Left kidney (tissue), 2 donors: Measurements from ENCODE around the gene MEF2A. TPM values are rescaled to one million over a fixed set of nuclear protein-coding genes. Genes with fewer than 3 reads are reported as not detected.

Source experiments
- DNase-seq: peaks from one replicate; pipeline ENCODE4 v3.0.0-alpha.2; 2013
- polyA plus RNA-seq: library from polyadenylated mRNA; unstranded; fragments of 120-200 nt; gene quantifications from one replicate; pipeline ENCODE4 v1.2.1, GENCODE V29; 2013; ENCODE audit not compliant: insufficient read length

MEF2A gene
- polyA plus RNA-seq, 1 donor: 59.3 TPM

DNA sequence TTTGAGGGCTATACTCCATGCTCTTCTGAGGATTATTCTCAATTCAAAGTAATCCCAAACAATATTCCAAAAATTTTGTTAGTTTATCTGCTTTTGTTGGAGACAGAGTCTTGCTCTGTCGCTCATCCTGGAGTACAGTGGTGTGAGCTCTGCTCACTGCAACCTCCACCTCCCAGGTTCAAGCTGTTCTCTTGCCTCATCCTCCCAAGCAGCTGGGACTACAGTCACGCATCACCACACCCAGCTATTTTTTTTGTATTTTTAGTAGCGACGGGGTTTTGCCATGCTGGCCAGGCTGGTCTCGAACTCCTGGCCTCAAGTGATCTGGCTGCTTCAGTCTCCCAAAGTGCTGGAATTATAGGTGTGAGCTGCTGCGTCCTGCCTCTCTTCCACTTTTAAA lies 39.1 kb downstream of the MEF2A start:
- DNase-seq: no peak

DNA sequence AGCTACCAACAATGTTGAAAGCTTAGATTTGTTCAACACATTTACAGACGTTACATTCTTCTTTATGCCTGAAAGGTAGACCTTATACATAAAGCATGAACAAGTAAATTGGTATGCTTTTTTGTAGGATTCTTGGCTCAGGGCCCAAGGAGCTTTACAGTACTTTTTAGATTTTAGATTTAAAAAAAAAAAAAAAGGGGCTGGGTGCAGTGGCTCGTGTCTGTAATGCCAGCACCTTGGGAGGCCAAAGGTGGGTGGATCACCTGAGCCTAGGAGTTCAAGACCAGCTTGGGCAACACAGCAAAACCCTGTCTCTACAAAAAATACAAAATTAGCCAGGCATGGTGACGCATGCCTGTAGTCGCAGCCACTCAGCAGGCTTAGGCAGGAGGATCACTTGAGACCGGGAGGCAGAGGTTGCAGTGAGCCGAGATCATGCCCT lies 39.7 kb downstream of the MEF2A start:
- DNase-seq: no peak

DNA sequence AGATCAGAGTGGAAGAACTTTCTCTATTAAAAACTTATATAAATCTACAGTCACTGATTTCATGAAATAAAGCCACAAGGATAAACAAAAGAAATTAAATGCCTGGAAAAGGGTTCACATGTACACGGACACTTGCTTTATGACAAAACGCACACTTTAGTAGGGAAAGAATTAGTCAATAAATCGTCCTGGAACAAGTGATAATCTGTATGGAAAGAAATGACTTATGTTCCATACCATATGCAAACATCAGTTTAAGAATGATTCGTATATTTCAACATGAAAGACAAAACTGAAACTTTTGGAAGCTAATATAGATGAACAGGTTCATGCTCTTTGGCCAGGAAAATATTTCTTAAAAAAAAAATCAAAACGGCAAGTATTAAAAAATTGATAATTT lies 40.2 kb downstream of the MEF2A start:
- no peak for DNase-seq

DNA sequence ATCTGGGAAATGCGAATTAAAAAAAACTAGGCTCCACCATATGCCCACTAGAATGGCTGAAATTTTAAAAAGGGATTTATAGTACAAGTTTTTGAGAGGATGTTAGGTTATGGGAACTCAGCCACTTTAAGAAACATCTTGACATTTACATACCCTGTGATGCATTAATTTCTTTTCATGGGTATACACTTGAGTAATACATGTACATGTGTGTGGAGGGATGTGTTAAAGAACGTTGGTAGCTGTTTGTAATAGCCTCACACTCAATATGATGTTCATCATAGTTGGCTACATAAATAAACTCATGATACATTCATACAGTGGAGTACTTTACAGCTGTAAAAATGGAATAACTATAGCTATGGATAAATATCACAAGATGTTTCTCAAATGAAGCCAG lies 40.9 kb downstream of the MEF2A start:
- DNase-seq: no peak

DNA sequence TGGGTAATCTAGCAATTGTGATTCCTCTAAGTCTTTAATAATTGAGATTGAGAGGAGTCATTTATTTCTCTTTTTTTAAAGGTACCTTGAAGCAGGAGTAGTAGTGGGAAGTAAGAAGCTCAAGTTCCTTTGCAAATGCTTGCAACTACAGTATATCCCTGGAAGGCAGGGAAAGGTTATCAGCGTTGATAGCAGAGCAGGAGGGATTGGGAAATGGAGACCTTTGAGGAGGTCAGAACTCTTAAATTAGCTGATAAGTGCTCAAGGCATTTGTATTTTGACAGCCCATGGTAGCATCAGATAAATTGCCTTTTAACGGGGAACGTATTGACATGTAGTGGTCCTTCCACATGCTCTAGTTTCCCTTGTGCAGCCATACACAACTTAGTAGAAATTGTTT lies 47.7 kb downstream of the MEF2A start:
- no peak for DNase-seq

DNA sequence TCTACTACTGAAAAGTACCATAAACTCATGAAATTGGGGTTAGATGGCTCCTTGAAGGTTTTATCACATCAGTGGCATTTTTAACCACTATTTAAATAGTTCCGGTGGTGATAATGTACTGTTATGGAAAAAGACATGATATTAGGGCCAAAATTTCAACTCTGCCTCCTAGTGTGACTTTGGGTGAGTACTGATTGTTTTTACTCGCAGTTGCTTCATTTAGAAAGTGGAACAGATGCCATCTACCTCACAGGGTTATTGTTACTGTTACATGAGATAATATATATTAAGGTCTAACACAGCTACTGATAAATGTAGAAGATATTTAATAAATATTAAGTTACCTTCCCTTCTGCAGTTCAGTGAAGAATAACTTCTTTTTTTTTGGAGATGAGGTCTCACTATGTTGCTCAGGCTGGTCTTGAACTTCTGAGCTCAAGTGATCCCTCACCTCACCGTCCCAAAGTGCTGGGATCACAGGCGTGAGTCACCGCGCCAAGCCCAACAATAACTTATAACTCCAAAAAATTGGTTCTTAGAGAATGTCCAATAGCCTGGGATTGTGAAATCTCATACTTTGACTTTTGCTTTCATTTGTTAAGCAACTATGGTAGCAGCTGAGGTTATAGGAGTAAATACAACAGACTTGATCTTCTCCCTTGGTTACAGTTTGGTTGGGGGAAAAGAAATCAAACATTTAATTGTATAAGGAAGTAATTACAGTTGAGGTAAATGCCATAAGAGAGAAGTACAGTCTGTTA lies 48.3 kb downstream of the MEF2A start:
- DNase-seq: no peak

DNA sequence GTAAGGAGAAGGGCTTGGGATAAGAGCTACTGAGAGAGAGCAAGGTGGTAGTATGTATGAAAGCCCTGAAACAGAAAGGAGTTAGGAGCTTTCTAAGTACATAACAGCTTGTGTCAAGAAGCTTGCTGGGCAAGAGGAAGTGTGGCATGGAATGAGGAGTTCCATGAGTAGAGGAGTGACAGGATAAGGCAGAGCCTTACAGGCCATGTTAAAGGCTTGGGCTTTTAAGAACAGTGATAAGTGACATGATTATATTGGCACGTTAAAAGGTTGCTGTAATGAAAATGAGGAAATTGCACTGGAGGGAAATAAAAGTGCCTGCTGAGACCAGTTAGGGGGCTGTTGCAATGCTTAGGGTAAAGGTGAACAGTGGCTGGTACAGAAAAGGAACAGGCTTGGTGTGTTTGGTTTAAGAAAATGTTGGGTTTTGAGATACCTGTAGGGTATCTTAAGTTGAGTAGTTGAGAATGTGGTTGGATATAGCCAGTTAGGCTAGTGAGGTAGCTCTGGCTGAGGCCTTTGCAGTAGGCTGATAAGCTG lies 49.0 kb downstream of the MEF2A start:
- DNase-seq: no peak

DNA sequence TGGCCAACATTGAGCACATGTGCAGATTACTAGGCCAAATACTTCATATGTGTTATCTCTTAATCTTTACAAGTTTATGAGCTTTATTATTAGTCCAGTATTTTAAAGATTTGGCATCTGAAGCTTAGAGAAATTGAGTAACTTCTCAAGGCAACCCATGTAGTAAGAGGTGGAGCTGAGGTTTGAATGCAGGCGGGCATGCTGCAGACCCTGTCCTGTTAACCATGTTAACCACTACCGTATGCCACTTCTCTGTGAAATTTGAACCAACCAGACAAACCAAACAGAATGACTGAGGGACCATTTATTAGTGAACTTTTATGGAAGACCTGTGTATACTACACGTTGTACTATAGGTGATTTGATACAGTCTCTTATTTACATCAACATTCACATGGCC lies 49.7 kb downstream of the MEF2A start:
- no peak for DNase-seq

DNA sequence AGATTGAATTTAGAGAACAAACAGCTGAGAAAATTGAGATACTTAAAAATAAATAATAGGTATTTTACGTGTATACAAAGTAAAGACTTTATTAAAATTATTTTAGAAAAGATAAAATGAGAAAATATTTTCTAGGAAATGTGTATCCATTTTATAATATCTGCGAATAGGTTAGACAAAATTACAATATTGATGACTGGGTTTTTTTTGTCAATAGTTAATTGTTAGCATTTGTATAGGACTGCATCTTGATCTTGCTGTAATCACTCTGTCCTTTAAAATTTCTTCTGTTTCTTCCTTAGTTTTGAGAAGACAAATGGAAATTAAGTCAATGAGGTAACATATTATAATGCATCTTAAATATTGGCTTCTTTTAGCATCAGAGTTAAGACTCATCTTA lies 50.3 kb downstream of the MEF2A start:
- no peak for DNase-seq

DNA sequence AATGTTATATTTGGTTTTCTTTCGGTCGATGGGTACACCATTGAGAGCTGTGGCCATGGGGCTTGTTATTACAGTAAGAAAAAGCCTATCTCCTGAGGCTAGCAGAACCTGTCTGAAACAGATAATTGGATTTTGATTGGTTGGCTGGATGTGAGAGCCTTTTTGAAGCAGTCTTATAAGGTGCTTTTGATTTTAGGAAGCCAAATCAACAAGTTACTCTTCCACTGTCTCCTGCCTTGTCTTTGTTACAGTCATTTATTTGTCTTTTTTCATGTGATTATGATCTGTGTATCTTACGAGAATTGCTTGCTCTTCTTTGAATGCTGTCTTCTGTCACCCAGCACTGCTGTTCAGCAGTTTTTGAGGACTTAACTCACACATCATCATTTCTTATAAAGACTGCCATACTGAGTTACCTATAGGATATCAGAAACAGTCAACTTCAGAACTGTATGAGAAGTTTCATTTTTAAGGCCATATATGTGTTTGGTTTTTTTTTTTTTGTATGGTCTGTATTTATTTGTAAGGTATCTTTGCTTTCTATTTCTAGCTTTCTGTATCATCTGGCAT lies 51.1 kb downstream of the MEF2A start:
- DNase-seq: no peak

DNA sequence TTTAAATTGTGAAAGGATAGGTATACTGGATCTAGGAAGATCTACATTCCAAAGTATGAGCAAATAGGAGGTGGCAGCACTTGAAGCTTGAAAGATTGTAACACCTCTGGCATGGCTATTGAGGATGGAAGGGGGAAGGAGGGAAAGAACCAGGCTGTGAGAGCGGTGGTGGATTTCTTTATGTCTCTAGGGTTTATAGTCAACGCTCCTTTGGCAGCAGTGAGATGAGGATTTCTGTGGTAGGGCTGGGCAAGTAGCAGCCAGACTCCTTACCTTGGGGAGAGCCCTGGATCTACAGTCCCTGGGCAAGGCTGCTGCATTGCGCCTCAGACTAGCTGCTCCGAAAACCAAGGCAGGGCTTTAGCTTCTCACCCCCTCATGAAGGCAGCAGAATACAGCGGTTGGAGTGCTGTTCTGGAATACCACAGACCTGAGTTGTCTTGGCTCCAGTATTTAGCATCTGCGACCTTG lies 53.2 kb downstream of the MEF2A start:
- no peak for DNase-seq

DNA sequence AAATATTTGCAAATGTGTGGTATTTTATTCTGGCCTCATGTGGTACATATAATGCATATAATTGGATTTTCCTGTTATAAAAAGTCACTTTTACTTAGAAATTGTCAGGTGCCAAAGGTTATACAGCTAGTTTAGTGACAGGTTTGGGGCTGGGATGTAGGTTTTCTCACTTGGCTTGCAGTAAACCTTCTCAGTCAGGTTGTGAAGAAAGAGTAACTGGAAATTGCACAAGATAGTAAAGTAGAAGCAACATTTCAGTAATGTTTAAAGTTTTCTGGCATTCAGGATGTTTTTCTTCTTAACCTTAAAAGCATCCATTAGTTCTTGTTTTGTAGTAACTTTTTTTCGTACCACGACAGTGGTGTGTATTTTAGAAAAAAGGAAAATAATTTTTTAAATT lies 53.9 kb downstream of the MEF2A start:
- no peak for DNase-seq

DNA sequence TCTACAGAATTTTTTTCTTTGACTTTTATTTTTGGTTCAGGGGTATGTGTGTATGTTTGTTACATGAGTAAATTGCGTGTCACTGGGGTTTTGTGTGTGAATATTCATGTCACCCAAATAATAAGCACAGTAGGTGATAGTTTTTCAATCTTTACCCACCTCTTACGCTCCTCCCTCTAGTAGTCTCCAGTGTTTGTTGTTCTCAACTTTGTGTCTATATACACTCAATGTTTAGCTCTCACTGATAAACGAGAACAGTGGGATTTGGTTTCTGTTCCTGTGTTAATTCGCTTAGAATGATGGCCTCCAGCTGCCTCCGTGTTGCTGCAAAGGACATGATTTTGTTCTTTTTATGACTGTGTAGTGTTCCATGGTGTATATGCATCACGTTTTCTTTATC lies 54.4 kb downstream of the MEF2A start:
- no peak for DNase-seq

DNA sequence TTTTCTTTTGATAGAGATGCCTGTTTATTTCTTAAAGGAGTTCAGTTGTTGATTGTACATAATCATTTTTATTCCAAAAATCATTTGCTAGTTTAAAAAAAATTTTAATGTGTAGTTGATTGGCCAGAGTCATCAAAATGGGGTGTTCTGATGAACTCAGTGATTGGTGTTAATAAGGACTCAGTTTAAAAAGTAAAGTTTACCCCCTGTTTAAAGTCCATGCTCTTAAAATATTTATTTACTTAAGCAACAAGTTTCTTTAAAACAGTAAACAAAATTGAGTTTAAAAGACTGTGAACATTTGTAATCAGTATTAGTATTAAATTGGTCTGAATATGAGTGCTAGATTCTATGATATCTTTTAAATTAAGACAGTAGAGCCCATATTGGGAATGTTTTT lies 56.0 kb downstream of the MEF2A start:
- DNase-seq: no peak

DNA sequence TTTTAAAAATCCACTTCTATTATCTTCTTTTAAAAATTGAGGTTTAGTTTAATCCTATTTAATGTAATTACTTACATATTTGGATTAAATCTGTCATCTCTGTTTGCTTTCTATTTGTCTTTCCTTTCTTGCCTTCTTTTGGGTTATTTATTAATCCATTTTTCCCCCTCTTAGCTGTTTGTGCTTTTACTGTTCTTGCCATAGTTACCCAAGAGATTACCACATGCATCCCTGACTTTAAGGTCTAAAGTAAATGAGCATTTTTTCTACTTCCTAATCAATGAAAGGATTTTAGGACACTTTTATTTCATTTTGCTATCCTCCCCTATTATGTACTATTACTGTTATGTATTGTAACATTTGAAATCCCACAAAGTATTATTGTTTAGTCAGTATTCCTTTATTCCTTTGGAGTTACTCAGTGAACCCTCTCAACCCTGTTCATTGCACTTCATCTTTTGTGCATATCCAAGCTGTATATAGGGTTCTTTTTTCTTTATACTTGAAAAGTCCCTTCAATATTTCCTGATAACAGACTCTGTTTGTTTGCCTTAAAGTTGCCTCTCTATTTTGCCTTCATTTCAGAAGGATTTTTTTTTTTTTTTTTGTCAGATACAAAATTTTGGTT lies 62.7 kb downstream of the MEF2A start:
- DNase-seq: no peak

DNA sequence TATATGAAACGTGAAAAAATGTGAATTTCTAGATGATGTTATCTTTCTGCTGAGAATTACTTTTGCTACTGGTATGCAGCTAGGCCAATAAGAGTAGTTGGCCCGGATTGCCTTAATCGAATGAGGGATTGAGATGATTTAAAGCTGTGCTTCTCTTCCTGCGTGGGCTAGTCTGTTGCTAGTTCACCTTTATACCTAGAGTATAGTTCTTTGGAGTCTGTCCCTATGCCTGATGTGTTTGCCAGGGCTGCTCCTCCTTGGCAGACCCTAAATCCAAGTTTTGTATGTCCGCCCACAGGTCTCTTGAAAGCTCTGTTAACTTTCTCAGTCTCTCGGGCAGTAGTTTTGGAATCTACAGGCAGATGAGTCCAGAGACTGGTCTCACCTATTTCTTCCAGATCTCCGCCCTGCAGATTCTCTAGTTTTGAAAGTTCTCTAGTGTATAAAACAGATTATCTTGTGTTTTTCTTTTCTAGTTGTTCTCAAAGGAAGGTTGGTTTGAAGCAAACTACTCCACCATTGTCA lies 64.9 kb downstream of the MEF2A start:
- DNase-seq: no peak

DNA sequence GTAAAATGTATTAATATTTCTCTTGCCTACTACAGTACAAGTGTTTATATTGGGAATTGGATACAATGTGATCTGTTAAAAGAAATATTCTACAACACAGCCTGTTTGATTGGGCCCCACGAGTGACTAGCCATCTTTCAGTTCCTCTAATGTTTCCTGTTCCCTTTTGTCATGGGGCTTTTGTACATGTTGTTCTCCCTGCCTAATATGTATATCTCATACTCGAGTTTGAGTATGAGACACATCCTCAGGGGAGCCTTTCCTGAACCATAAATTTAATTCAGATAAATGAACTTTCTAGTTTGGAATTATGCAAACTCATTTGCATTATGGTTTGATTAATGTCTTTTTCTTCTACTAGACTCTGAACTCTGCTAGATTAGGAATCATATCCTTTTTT lies 65.5 kb downstream of the MEF2A start:
- no peak for DNase-seq

DNA sequence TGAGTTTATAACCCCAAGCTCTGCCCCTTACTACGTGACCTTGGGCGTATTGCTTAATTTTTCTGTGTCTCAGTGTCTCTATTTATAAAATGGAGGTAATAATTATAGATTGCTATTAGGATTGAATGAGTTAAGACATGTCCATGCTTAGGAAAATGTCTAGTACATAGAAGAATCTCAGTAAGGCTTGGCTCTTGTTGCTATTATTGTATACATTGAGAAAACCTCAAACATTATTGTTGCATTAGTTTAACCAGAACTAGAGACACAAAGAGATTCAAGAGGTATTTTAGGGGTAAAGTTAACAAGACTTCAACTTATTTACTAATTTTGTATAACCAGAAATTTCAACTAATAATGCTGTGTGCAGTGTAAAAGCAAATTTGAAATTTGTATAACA lies 66.7 kb downstream of the MEF2A start:
- DNase-seq: no peak

DNA sequence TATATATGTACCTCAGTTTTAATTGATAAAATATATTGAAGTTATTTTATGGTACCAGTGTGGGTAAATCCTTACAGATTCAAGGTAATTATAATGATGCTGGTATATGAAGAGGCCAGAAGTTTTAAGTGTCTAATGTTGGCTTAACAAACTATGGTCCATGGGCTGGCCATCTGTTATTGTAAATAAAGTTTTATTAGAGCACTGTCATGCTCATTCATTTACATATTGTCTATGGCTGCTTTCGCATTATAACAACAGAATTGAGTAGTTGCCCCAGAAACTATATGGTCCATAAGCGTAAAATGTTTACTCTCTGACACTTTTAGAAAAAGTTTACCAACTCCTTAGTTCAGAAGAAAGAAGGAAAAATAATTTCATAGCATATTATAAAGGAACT lies 67.9 kb downstream of the MEF2A start:
- no peak for DNase-seq

DNA sequence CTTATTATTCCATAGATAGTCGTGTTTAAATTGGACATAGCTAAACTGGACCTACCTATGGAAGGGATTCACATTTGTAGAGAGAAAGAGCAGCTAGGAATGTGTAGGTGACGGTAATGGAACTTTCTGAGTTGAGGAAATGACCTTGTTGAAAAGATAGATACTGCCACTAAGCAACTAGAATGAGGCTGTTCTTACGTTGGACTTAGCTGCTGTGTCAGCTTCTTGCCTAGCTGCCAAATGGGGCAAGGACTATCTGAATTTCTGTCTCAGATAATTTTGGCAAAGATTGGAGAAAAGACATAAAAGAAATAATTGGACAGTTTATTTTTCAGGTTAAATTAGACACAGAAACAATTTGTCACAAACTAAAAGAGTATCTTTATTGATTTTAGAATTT lies 68.8 kb downstream of the MEF2A start:
- no peak for DNase-seq

DNA sequence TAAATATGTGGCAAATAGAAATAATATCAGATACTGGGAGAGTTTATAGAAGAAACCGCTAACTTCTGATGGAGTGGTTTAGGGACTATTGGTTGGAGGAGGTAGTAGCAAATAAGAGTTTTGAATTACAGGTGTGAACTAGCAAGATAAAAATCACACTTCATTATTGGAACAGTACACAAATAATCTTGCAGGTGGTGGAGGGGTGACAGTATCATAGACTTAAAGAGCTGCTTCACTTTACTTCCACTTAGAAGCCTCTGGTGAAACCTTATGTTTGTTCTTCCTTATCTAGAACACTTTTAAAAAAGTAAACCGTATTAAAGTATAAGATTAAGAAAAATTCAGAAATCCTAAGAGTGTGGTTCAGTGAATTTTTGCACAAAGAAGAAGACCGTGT lies 69.4 kb downstream of the MEF2A start:
- no peak for DNase-seq

DNA sequence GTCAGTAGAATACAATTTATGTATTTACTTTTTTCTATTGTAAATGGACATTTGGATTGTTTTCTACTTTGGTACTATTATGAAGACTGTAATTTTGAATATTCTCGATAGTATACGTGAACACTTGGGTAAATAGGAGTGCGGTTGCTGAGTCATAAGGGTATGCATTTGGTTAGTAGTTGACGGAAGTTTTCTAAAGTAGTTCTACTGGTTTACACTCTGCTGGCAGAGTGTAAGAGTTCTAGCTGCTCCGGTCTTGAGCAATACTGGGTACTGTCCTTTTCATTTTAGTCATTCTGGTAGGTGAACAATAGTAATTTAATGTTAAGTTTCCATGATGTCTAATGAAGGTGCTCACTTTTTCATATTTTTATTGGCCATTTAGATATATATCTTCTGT lies 70.0 kb downstream of the MEF2A start:
- DNase-seq: no peak

DNA sequence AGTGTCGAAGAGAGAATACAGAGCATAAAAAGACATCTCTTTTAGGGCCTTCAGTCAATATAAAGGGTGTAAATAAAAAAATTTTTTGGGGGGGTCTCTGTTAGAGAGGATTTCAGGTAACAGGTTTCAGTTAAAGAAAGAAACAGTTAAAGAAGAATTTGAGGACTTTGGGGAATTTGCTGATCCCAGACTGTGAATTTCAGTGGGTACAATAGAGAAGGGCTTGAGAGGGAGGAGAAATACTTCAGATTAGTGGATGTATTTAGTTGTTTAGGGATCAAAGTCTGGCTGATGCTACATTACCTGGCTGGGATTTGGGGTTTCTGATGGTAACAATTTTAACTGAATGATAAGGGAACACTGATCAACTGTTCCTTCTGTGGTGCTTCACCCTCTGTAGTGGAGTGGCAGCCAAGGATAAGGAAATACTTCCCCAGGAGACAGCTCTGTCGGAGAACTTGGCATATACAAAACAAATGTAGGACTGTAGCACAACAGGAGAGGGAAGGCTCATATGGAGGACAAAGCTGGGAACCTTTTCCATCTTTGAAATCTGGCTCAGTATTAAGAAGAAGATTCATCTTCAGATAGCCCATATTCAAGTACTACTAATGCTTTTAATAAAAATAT lies 79.2 kb downstream of the MEF2A start:
- no peak for DNase-seq
